Neuronal stem cell (in vitro differentiated cells): ENCODE measurements around the gene TBX19.

Experiments
- DNase-seq: peaks from one replicate; pipeline ENCODE4 v3.0.0-alpha.2; 2013; ENCODE audit warnings: low spot score
- H2AFZ ChIP-seq: one replicate; pipeline ENCODE4 v1.6.1; 2013; ENCODE audit warnings: mild to moderate bottlenecking, low read length, inconsistent platforms
- H2AK5ac ChIP-seq: 2 replicates; pipeline ENCODE4 v1.6.1; 2013; ENCODE audit warnings: low read depth, mild to moderate bottlenecking, inconsistent platforms, low read length, moderate library complexity, mixed read lengths
- H2BK120ac ChIP-seq: 2 replicates; pipeline ENCODE4 v1.6.1; 2013; ENCODE audit warnings: low read depth, mild to moderate bottlenecking, inconsistent platforms, low read length, moderate library complexity, mixed read lengths
- H2BK12ac ChIP-seq: one replicate; pipeline ENCODE4 v1.6.1; 2013; ENCODE audit warnings: low read length, inconsistent platforms
- H2BK15ac ChIP-seq: 2 replicates; pipeline ENCODE4 v1.6.1; 2013; ENCODE audit warnings: mild to moderate bottlenecking, low read length, inconsistent platforms, mixed read lengths
- H2BK5ac ChIP-seq: one replicate; pipeline ENCODE4 v1.6.1; 2013; ENCODE audit warnings: inconsistent platforms, mild to moderate bottlenecking, low read length, moderate library complexity
- H3K14ac ChIP-seq: one replicate; pipeline ENCODE4 v1.6.1; 2013; ENCODE audit warnings: low read length, inconsistent platforms
- H3K18ac ChIP-seq: 2 replicates; pipeline ENCODE4 v1.6.1; 2013; ENCODE audit warnings: low read length, inconsistent platforms
- H3K23ac ChIP-seq: 2 replicates; pipeline ENCODE4 v1.6.1; 2013; ENCODE audit warnings: low read depth, mild to moderate bottlenecking, mixed read lengths, low read length, inconsistent platforms; ENCODE audit not compliant: poor library complexity
- H3K27ac ChIP-seq: replicated peaks from 3 replicates; pipeline ENCODE4 v1.5.1; 2013; ENCODE audit warnings: low read length, inconsistent platforms
- H3K27me3 ChIP-seq, 3 experiments: 2 replicates each; pipeline ENCODE4 v1.6.1; 2013; ENCODE audit warnings: low read length in 3 of 3, mild to moderate bottlenecking in 2 of 3, inconsistent platforms in 1 of 3, low read depth in 1 of 3, mixed read lengths in 1 of 3, moderate library complexity in 1 of 3; ENCODE audit not compliant: control insufficient read depth in 3 of 3, insufficient read depth in 3 of 3
- H3K36me3 ChIP-seq, 2 donors: replicated peaks in 1 of 2; 2 replicates each; pipeline ENCODE4 v1.6.1; 2013; ENCODE audit warnings: low read length in 2 of 2; ENCODE audit not compliant: control insufficient read depth in 2 of 2, insufficient read depth in 2 of 2
- H3K4ac ChIP-seq: 2 replicates; pipeline ENCODE4 v1.6.1; 2013; ENCODE audit warnings: inconsistent platforms, mild to moderate bottlenecking, low read length, moderate library complexity
- H3K4me1 ChIP-seq, 2 donors: 1 replicate in 1 of 2; 2 replicates in 1 of 2; pipeline ENCODE4 v1.6.1; 2013; ENCODE audit warnings: low read length in 2 of 2, low read depth in 1 of 2; ENCODE audit not compliant: control insufficient read depth in 2 of 2, insufficient read depth in 1 of 2
- H3K4me2 ChIP-seq: one replicate; pipeline ENCODE4 v1.6.1; 2013; ENCODE audit warnings: mild to moderate bottlenecking, low read length, inconsistent platforms; ENCODE audit not compliant: insufficient read depth, poor library complexity, severe bottlenecking
- H3K4me3 ChIP-seq, 2 donors: 2 replicates each; pipeline ENCODE4 v1.5.1; 2013; ENCODE audit warnings: low read length in 2 of 2, mild to moderate bottlenecking in 2 of 2, inconsistent platforms in 1 of 2, moderate library complexity in 1 of 2
- H3K79me1 ChIP-seq: one replicate; pipeline ENCODE4 v1.6.1; 2013; ENCODE audit warnings: low read depth, mild to moderate bottlenecking, inconsistent platforms, low read length, moderate library complexity
- H3K9ac ChIP-seq: one replicate; pipeline ENCODE4 v1.6.1; 2013; ENCODE audit warnings: mild to moderate bottlenecking, low read depth, low read length, inconsistent platforms; ENCODE audit not compliant: poor library complexity
- H3K9me3 ChIP-seq, 2 donors: replicated peaks in 1 of 2; 2 replicates each; pipeline versions ENCODE3 to v1.6.1; 2013; ENCODE audit warnings: low read length in 2 of 2, mild to moderate bottlenecking in 2 of 2, inconsistent platforms in 1 of 2, low read depth in 1 of 2, mixed read lengths in 1 of 2, moderate library complexity in 1 of 2; ENCODE audit not compliant: control insufficient read depth in 2 of 2, insufficient read depth in 1 of 2
- H4K8ac ChIP-seq: one replicate; pipeline ENCODE4 v1.6.1; 2013; ENCODE audit warnings: low read depth, mild to moderate bottlenecking, inconsistent platforms, low read length, moderate library complexity
- H4K91ac ChIP-seq: one replicate; pipeline ENCODE4 v1.6.1; 2013; ENCODE audit warnings: low read length, low read depth, mild to moderate bottlenecking, inconsistent platforms; ENCODE audit not compliant: poor library complexity
- WGBS, 2 donors: extraction: QIAGEN DNeasy Blood & Tissue Kit; methylation state at CpG; one replicate each; pipeline ENCODE4 v1.1.7; 2013; ENCODE audit warnings: missing lambda C conversion rate in 2 of 2, mixed read lengths in 1 of 2; ENCODE audit not compliant: insufficient read length in 2 of 2, insufficient replicate concordance in 1 of 2; ENCODE audit errors: extremely low coverage in 2 of 2; 5-methylcytosine and 5-hydroxymethylcytosine counted together

TBX19 gene

DNA sequence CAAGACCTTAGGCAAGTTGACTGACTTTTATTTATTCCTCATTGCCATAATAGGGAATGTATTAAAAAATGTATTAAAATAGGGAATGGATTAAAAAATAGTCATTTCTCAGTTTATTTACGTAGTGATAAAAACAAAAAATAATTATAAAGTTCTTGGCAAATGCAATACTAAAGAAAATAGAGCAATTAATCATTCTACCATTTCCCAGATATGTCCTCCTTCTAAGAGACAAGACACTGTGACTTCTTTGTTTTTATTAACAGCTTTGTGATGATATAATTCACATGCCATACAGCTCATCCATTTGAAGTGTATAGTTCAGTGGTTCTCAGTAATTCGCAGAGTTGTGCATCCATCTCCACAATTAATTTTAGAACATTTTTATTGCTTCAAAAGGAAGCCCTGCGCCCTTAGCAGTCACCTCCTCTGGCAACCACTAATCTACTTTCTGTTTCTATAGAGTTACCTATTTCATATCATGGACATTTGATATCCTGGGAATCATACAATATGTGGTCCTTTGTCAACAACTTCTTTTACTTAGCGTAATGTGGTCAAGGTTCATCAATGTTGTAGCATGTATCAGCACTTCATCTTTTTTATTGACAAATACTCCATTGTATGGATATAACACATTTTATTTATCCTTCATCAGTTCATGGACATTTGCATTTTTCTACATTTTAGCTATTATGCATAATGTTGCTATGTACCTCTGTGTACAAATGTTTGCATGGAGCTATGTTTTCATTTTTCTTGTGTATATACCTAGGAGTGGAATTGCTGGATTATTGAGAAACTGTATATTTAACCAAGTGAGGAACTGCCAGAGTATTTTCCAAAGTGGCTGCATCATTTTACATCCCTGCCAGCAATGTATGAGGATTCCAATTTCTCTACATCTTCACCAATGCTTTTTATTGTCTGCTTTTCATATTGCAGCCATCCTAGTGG is 5.6 kb downstream of the TBX19 start:
- Histone ChIP-seq H4K8ac (no peak overlapping the region), H3K14ac (no peak overlapping the region), H3K18ac (no peak overlapping the region), H3K23ac (no peak overlapping the region), H3K27ac (no peak overlapping the region), H2BK15ac (no peak overlapping the region), H2BK12ac (no peak overlapping the region), H3K4me1 (peaks cover 2% of the 10 kb centered on the region in 2 donors), H2BK5ac (no peak overlapping the region), H3K36me3 (no peaks in the 10 kb centered on the region), H3K27me3 (no peaks in the 10 kb centered on the region), H3K79me1 (no peaks in the 10 kb centered on the region), H2AFZ (no peak overlapping the region), H4K91ac (no peak overlapping the region), H3K4me2 (no peak overlapping the region), H3K4me3 (no peak overlapping the region), H3K9ac (no peak overlapping the region), H3K9me3 (no peaks in the 10 kb centered on the region), H2AK5ac (no peak overlapping the region), H3K4ac (no peak overlapping the region), H2BK120ac (no peak overlapping the region)
- DNase-seq, result no peak
- WGBS, 2 donors, result no CpG with 5 or more reads among the region's 4 CpGs

- Histone ChIP-seq H3K14ac (no peak overlapping the region), H3K4me1 (peaks cover 2% of the 10 kb centered on the region in 2 donors), H3K27ac (no peak overlapping the region), H3K27me3 (no peaks in the 10 kb centered on the region), H3K4ac (no peak overlapping the region), H3K9me3 (no peaks in the 10 kb centered on the region), H2AK5ac (no peak overlapping the region), H2BK12ac (no peak overlapping the region), H3K36me3 (no peaks in the 10 kb centered on the region), H3K4me2 (no peak overlapping the region), H4K8ac (no peak overlapping the region), H3K23ac (no peak overlapping the region), H2BK120ac (no peak overlapping the region), H3K79me1 (no peaks in the 10 kb centered on the region), H4K91ac (no peak overlapping the region), H2BK15ac (no peak overlapping the region), H3K9ac (no peak overlapping the region), H3K18ac (no peak overlapping the region), H2AFZ (no peak overlapping the region), H3K4me3 (no peak overlapping the region), H2BK5ac (no peak overlapping the region)
- WGBS, 2 donors, result no CpG with 5 or more reads among the region's 1 CpG
- DNase-seq, result no peak
These were observed 6.6 kb downstream of the TBX19 start for GRCh38 chr1:168287237-168287664.

DNA sequence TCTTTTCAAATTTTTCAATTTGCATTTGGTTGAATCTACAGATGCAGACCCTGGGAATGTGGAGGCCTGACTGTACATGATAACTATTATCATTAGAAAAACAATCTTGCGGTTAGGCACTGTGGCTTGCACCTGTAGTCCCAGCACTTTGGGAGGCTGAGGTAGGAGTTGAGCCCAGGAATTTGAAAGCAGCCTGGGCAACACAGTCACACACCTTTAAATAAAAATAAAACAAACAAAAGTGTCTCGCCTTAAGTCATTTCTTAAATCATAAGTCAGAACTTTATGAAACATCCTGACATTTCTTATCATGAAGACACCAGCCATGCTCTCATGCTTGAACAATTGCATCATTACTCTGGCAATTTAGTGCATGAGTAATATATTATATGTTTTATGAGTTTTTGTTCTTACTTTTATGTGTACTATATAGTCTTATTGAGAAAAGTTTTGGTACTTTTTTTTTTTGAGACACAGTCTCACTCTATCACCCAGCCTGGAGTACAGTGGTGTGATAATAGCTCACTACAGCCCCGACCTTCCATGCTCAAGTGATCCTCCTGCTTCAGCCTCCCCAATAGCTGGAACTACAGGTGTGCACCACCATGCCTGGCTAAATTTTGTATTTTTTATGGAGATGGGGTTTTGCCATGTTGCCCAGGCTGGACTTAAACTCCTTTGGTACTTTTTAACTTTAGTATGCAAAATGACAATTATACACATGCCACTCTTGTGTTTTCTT is 7.8 kb downstream of the TBX19 start:
- Histone ChIP-seq H3K4me3 (no peak overlapping the region), H3K14ac (no peak overlapping the region), H2BK15ac (no peak overlapping the region), H3K9me3 (no peaks in the 10 kb centered on the region), H2AK5ac (no peak overlapping the region), H2BK12ac (no peak overlapping the region), H3K23ac (no peak overlapping the region), H3K4me2 (no peak overlapping the region), H3K36me3 (no peaks in the 10 kb centered on the region), H3K27ac (no peak overlapping the region), H2BK5ac (no peak overlapping the region), H4K8ac (no peak overlapping the region), H3K4ac (no peak overlapping the region), H3K18ac (no peak overlapping the region), H2BK120ac (no peak overlapping the region), H3K9ac (no peak overlapping the region), H4K91ac (no peak overlapping the region), H3K4me1 (peaks cover 2% of the 10 kb centered on the region in 2 donors), H2AFZ (no peak overlapping the region), H3K79me1 (no peaks in the 10 kb centered on the region), H3K27me3 (no peaks in the 10 kb centered on the region)
- WGBS, 2 donors, result no CpG with 5 or more reads among the region's 3 CpGs
- no peak for DNase-seq

- Histone ChIP-seq H2BK15ac (no peak overlapping the region), H3K4me2 (no peak overlapping the region), H4K91ac (no peak overlapping the region), H3K9ac (no peak overlapping the region), H2AFZ (no peak overlapping the region), H3K27me3 (no peaks in the 10 kb centered on the region), H3K9me3 (no peaks in the 10 kb centered on the region), H3K36me3 (no peaks in the 10 kb centered on the region), H3K4me1 (peaks cover 0 to 2% of the 10 kb centered on the region in 2 donors), H3K27ac (no peak overlapping the region), H4K8ac (no peak overlapping the region), H2BK120ac (no peak overlapping the region), H3K4ac (no peak overlapping the region), H3K23ac (no peak overlapping the region), H2AK5ac (no peak overlapping the region), H3K79me1 (no peaks in the 10 kb centered on the region), H2BK12ac (no peak overlapping the region), H3K14ac (no peak overlapping the region), H2BK5ac (no peak overlapping the region), H3K4me3 (no peak overlapping the region), H3K18ac (no peak overlapping the region)
- no CpG with 5 or more reads among the region's 15 CpGs for WGBS, 2 donors
- no peak for DNase-seq
These were observed 10.7 kb downstream of the TBX19 start for GRCh38 chr1:168291222-168291837.
